ENCODE results near the gene PACS2. TPM values are rescaled to one million over a fixed set of nuclear protein-coding genes. Genes with fewer than 3 reads are reported as not detected.

The PACS2 gene
- total RNA-seq, 1 donor from 2014 or later, result 64.0 TPM

GRCh38 chr14:105322791-105323556, 8.4 kb downstream of the PACS2 start:
- peak overlapping the region; percentile 6 for H3K4me3 ChIP-seq
- no peak for TF ChIP-seq CTCF (IDR thresholded peaks at IDR 0.05; ENCODE audit: borderline replicate concordance)
- H3K4me1 ChIP-seq, result peaks cover 60% of the 10 kb centered on the region
- peak overlapping the region; percentile 87 for H3K27ac ChIP-seq (replicated peaks)
- no peak for DNase-seq
- no peaks in the 10 kb centered on the region for H3K9me3 ChIP-seq (replicated peaks)
- H3K27me3 ChIP-seq (ENCODE audit: low read depth), result no peaks in the 10 kb centered on the region
- intact Hi-C loops (cut with micrococcal nuclease), result no loop called here
- no peaks in the 10 kb centered on the region for H3K36me3 ChIP-seq

- no peaks in the 10 kb centered on the region for H3K36me3 ChIP-seq
- H3K27me3 ChIP-seq (ENCODE audit: low read depth), result no peaks in the 10 kb centered on the region
- intact Hi-C loops (cut with micrococcal nuclease), result no loop called here
- H3K4me1 ChIP-seq, result peaks cover 65% of the 10 kb centered on the region
- H3K27ac ChIP-seq (replicated peaks), result peak overlapping the region; percentile 87
- no peak for DNase-seq
- peak overlapping the region; percentile 46 for H3K4me3 ChIP-seq
- TF ChIP-seq CTCF (IDR thresholded peaks at IDR 0.05; ENCODE audit: borderline replicate concordance), result no peak
- H3K9me3 ChIP-seq (replicated peaks), result no peaks in the 10 kb centered on the region
These were observed 9.1 kb downstream of the PACS2 start for GRCh38 chr14:105323663-105324062.

GRCh38 chr14:105324080-105324778, 9.7 kb downstream of the PACS2 start:
- Histone ChIP-seq H3K27me3 (ENCODE audit: low read depth) (no peaks in the 10 kb centered on the region), H3K4me1 (peaks cover 68% of the 10 kb centered on the region), H3K36me3 (no peaks in the 10 kb centered on the region), H3K9me3 (replicated peaks) (no peaks in the 10 kb centered on the region), H3K27ac (replicated peaks) (peak overlapping the region; percentile 87), H3K4me3 (peak overlapping the region; percentile 46)
- peak; percentile 68 for DNase-seq
- intact Hi-C loops (cut with micrococcal nuclease), result no loop called here
- no peak for TF ChIP-seq CTCF (IDR thresholded peaks at IDR 0.05; ENCODE audit: borderline replicate concordance)

GRCh38 chr14:105324871-105325270, 10.3 kb downstream of the PACS2 start:
- H3K4me1 ChIP-seq, result peaks cover 74% of the 10 kb centered on the region
- H3K27ac ChIP-seq (replicated peaks), result peak overlapping the region; percentile 87
- H3K36me3 ChIP-seq, result no peaks in the 10 kb centered on the region

GRCh38 chr14:105325303-105325702, 10.8 kb downstream of the PACS2 start:
- no peak overlapping the region for H3K4me3 ChIP-seq
- intact Hi-C loops (cut with micrococcal nuclease), result no loop called here
- TF ChIP-seq CTCF (IDR thresholded peaks at IDR 0.05; ENCODE audit: borderline replicate concordance), result no peak
- no peaks in the 10 kb centered on the region for H3K36me3 ChIP-seq
- H3K27me3 ChIP-seq (ENCODE audit: low read depth), result no peaks in the 10 kb centered on the region
- H3K9me3 ChIP-seq (replicated peaks), result no peaks in the 10 kb centered on the region
- H3K27ac ChIP-seq (replicated peaks), result peak overlapping the region; percentile 87
- peaks cover 77% of the 10 kb centered on the region for H3K4me1 ChIP-seq
- no peak for DNase-seq

More at GRCh38 chr14:105324871-105325270, 10.3 kb downstream of the PACS2 start:
- Histone ChIP-seq H3K9me3 (replicated peaks) (no peaks in the 10 kb centered on the region), H3K27me3 (ENCODE audit: low read depth) (no peaks in the 10 kb centered on the region), H3K4me3 (peak overlapping the region; percentile 46)
- DNase-seq, result no peak
- TF ChIP-seq CTCF (IDR thresholded peaks at IDR 0.05; ENCODE audit: borderline replicate concordance), result no peak
- intact Hi-C loops (cut with micrococcal nuclease), result no loop called here
